ENCODE measurements around the gene CALD1. TPM values are rescaled to one million over a fixed set of nuclear protein-coding genes. Genes with fewer than 3 reads are reported as not detected.

CALD1 gene
- total and polyA plus RNA-seq, 5 experiments from 2014 or later: not detected

GRCh38 chr7:134799377-134799776 is 19.9 kb downstream of the CALD1 start:
- H3K4me3 Mint-ChIP-seq: no peak overlapping the region
- H3K36me3 Mint-ChIP-seq: peaks cover 5 to 23% (median 7%) of the 10 kb centered on the region in 3 donors

DNA sequence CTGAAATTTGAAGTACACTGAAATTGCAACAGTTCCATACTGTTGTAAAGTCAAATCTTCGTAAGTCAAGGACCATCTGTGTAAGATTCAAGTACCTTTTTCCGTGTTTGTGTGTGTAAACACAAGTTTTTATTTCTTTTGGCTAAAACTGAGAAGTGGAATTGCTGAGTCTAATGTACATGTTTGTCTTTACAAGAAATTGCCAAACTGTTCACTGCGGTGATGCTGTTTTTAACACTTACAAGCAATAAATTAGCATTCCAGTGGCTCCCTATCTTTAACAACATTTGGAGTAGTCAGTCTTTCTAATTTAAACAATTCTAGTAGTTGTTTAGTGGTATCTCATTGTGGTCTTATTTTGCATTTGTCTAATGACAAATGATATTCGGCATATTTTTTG is 23.3 kb downstream of the CALD1 start:
- POLR2A ChIA-PET: no interaction called here
- Mint-ChIP-seq H3K9me3 (peaks cover 0 to 8% (median 0%) of the 10 kb centered on the region in 9 donors), H3K4me3 (no peak overlapping the region), H3K27ac (no peak overlapping the region), H3K4me1 (no peaks in the 10 kb centered on the region), H3K27me3 (no peaks in the 10 kb centered on the region), H3K36me3 (peaks cover 0 to 21% (median 0%) of the 10 kb centered on the region in 3 donors)
- DNase-seq (no peak), ATAC-seq (no peak)

More at GRCh38 chr7:134799377-134799776, 19.9 kb downstream of the CALD1 start:
- ATAC-seq (no peak), DNase-seq (no peak)
- POLR2A ChIA-PET: no interaction called here
- H3K27ac Mint-ChIP-seq: peak overlapping the region in 1 of 10 donors; percentile 21
- H3K27me3 Mint-ChIP-seq: peaks cover 0 to 1% (median 0%) of the 10 kb centered on the region in 5 donors
- H3K4me1 Mint-ChIP-seq: no peaks in the 10 kb centered on the region
- H3K9me3 Mint-ChIP-seq: peaks cover 0 to 10% (median 6%) of the 10 kb centered on the region in 9 donors

DNA sequence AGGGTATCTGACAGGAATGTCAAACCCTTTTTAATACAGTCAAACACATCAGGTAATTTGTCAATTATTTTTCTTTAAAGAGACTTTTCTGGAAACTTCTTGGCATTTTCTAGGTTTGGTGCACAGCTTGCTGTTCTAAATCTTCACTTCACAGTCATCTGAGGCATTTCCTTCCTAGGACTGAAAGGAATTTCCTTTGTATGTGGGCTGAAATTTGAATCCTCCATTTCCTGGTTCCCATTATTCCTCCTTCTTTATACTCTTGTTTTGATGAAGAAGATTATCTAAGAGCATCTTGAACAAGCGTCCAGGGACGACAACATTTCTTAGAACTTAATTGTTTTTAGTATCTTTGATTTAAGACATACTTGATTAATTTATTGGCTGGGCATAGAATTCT is 24.9 kb downstream of the CALD1 start:
- Mint-ChIP-seq H3K36me3 (peaks cover 0 to 12% (median 0%) of the 10 kb centered on the region in 3 donors), H3K4me3 (no peak overlapping the region), H3K27ac (no peak overlapping the region), H3K4me1 (no peaks in the 10 kb centered on the region), H3K27me3 (no peaks in the 10 kb centered on the region), H3K9me3 (peaks cover 0 to 8% (median 0%) of the 10 kb centered on the region in 9 donors)
- POLR2A ChIA-PET: no interaction called here
- ATAC-seq: no peak
- DNase-seq: no peak

- H3K4me3 Mint-ChIP-seq: no peak overlapping the region
- DNase-seq (no peak), ATAC-seq (no peak)
- no peak overlapping the region for H3K27ac Mint-ChIP-seq
- POLR2A ChIA-PET: no interaction called here
- H3K27me3 Mint-ChIP-seq: no peaks in the 10 kb centered on the region
- H3K9me3 Mint-ChIP-seq: peaks cover 0 to 8% (median 0%) of the 10 kb centered on the region in 9 donors
- peaks cover 0 to 12% (median 0%) of the 10 kb centered on the region in 3 donors for H3K36me3 Mint-ChIP-seq
- no peaks in the 10 kb centered on the region for H3K4me1 Mint-ChIP-seq
Measured at GRCh38 chr7:134804854-134805253, 25.4 kb downstream of the CALD1 start.

- Mint-ChIP-seq H3K27me3 (no peaks in the 10 kb centered on the region), H3K9me3 (peaks cover 0 to 8% (median 0%) of the 10 kb centered on the region in 9 donors), H3K4me3 (no peak overlapping the region), H3K36me3 (peaks cover 0 to 19% (median 0%) of the 10 kb centered on the region in 3 donors), H3K4me1 (no peaks in the 10 kb centered on the region), H3K27ac (no peak overlapping the region)
- DNase-seq (no peak), ATAC-seq (no peak)
- POLR2A ChIA-PET: no interaction called here
Measured at GRCh38 chr7:134806197-134806596, 26.8 kb downstream of the CALD1 start.

GRCh38 chr7:134809616-134810015 is 30.2 kb downstream of the CALD1 start:
- POLR2A ChIA-PET: no interaction called here
- Mint-ChIP-seq H3K4me1 (no peaks in the 10 kb centered on the region), H3K9me3 (peaks cover 0 to 5% (median 0%) of the 10 kb centered on the region in 9 donors), H3K4me3 (no peak overlapping the region), H3K36me3 (peaks cover 0 to 24% (median 4%) of the 10 kb centered on the region in 3 donors), H3K27me3 (peaks cover 0 to 5% (median 2%) of the 10 kb centered on the region in 5 donors), H3K27ac (no peak overlapping the region)
- DNase-seq (no peak), ATAC-seq (no peak)

DNA sequence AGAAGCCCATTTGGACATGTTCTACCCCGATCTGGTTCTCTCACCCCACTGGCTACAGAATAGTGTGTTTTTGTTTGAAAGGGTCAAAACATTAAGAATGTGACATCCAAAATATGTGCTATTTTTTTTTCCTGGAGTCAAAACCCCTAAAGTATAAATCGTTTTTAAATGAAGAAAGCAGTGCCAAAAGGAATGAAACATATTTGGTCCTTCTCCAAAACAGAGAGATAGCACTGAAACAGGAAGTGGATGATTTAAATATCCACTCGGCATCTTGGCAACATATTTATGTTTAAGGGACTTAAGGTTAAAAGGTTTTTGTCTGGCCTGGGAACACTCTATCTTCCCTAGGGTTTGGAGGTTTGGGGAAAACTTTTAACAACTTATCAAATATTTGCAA is 32.3 kb downstream of the CALD1 start:
- Mint-ChIP-seq H3K27me3 (peaks cover 0 to 5% (median 2%) of the 10 kb centered on the region in 5 donors), H3K9me3 (peaks cover 0 to 5% (median 0%) of the 10 kb centered on the region in 9 donors), H3K4me1 (no peaks in the 10 kb centered on the region), H3K27ac (no peak overlapping the region), H3K4me3 (no peak overlapping the region), H3K36me3 (peaks cover 0 to 20% (median 4%) of the 10 kb centered on the region in 3 donors)
- ATAC-seq: no peak
- DNase-seq: no peak
- POLR2A ChIA-PET: no interaction called here

GRCh38 chr7:134813663-134814396 is 34.4 kb downstream of the CALD1 start:
- H3K9me3 Mint-ChIP-seq: peaks cover 0 to 5% (median 0%) of the 10 kb centered on the region in 9 donors
- H3K4me1 Mint-ChIP-seq: no peaks in the 10 kb centered on the region
- ATAC-seq: no peak
- DNase-seq: no peak
- POLR2A ChIA-PET: no interaction called here
- peaks cover 0 to 5% (median 2%) of the 10 kb centered on the region in 5 donors for H3K27me3 Mint-ChIP-seq
- no peak overlapping the region for H3K4me3 Mint-ChIP-seq
- H3K27ac Mint-ChIP-seq: no peak overlapping the region
- peaks cover 0 to 18% (median 4%) of the 10 kb centered on the region in 3 donors for H3K36me3 Mint-ChIP-seq

- POLR2A ChIA-PET: no interaction called here
- no peak overlapping the region for H3K27ac Mint-ChIP-seq
- H3K36me3 Mint-ChIP-seq: peaks cover 0 to 18% (median 4%) of the 10 kb centered on the region in 3 donors
- H3K27me3 Mint-ChIP-seq: peaks cover 0 to 5% (median 2%) of the 10 kb centered on the region in 5 donors
- DNase-seq (no peak), ATAC-seq (no peak)
- no peak overlapping the region for H3K4me3 Mint-ChIP-seq
- H3K9me3 Mint-ChIP-seq: peaks cover 0 to 5% (median 0%) of the 10 kb centered on the region in 9 donors
- H3K4me1 Mint-ChIP-seq: no peaks in the 10 kb centered on the region
Measured at GRCh38 chr7:134814730-134815364, 35.4 kb downstream of the CALD1 start.

- Mint-ChIP-seq H3K9me3 (peaks cover 0 to 3% (median 0%) of the 10 kb centered on the region in 9 donors), H3K27me3 (peaks cover 0 to 4% (median 0%) of the 10 kb centered on the region in 5 donors), H3K4me3 (no peak overlapping the region), H3K27ac (no peak overlapping the region), H3K4me1 (no peaks in the 10 kb centered on the region), H3K36me3 (peaks cover 0 to 1% (median 0%) of the 10 kb centered on the region in 3 donors)
- no peak for DNase-seq
- ATAC-seq: no peak
- POLR2A ChIA-PET: no interaction called here
Measured at GRCh38 chr7:134818613-134819345, 39.3 kb downstream of the CALD1 start.

DNA sequence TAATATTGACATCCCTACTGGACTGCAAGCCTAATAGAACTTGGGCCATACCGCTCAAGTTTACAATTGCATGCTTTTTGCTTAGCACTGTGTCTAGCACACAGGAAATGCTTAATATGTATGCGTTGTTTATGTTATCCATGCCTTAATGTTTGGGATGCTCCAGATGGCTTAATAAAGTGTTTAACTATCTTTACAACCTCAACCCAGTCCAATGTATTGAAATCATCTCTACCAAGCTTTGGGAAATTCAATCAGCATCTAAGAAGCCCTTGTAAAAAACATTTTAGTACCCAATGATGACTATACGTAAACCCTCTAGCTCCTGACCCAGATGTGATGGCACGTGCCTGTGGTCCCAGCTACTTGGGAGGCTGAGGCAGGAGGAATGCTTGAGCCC is 40.0 kb downstream of the CALD1 start:
- Mint-ChIP-seq H3K4me1 (no peaks in the 10 kb centered on the region), H3K9me3 (peaks cover 0 to 2% (median 0%) of the 10 kb centered on the region in 9 donors), H3K27ac (no peak overlapping the region), H3K4me3 (no peak overlapping the region), H3K36me3 (peaks cover 0 to 1% (median 0%) of the 10 kb centered on the region in 3 donors), H3K27me3 (no peaks in the 10 kb centered on the region)
- DNase-seq (no peak), ATAC-seq (no peak)
- POLR2A ChIA-PET: no interaction called here

GRCh38 chr7:134820295-134820694 is 40.9 kb downstream of the CALD1 start:
- Mint-ChIP-seq H3K27ac (no peak overlapping the region), H3K27me3 (no peaks in the 10 kb centered on the region), H3K4me1 (no peaks in the 10 kb centered on the region), H3K36me3 (peaks cover 0 to 1% (median 0%) of the 10 kb centered on the region in 3 donors), H3K9me3 (peaks cover 0 to 2% (median 0%) of the 10 kb centered on the region in 9 donors), H3K4me3 (no peak overlapping the region)
- no peak for ATAC-seq
- DNase-seq: no peak
- POLR2A ChIA-PET: no interaction called here

GRCh38 chr7:134820778-134821177 is 41.3 kb downstream of the CALD1 start:
- Mint-ChIP-seq H3K9me3 (peaks cover 0 to 2% (median 0%) of the 10 kb centered on the region in 9 donors), H3K4me3 (no peak overlapping the region), H3K27ac (no peak overlapping the region), H3K27me3 (no peaks in the 10 kb centered on the region), H3K36me3 (peaks cover 0 to 1% (median 0%) of the 10 kb centered on the region in 3 donors), H3K4me1 (no peaks in the 10 kb centered on the region)
- POLR2A ChIA-PET: no interaction called here
- ATAC-seq: no peak
- DNase-seq: no peak
